G401 (cell line): ENCODE data around the gene ZNF142. TPM values are rescaled to one million over a fixed set of nuclear protein-coding genes. Genes with fewer than 3 reads are reported as not detected.

ENCODE experiments used
- DNase-seq: peaks from one replicate; pipeline ENCODE4 v3.0.0-alpha.2; 2015; ENCODE audit warnings: low spot score
- in situ Hi-C: cut with HindIII; loops from 2 replicates; pipeline ENCODE4 v1.10.0; 2016; ENCODE audit warnings: low sequenced_read_pairs, mixed read lengths
- total RNA-seq: library from RNA; depleted of rRNA; stranded (reverse); fragments of >200 nt; shearing (Covaris generic); gene quantifications from 2 replicates; pipeline ENCODE4 v1.2.3, GENCODE V29; 2014; rRNA removed

Gene ZNF142
- total RNA-seq, 1 experiment from 2014 or later = 4.4 TPM

GRCh38 chr2:218615868-218616315 lies 43.5 kb downstream of the ZNF142 start:
- in situ Hi-C loops = no loop called here
- DNase-seq = no peak

GRCh38 chr2:218607436-218608115 lies 51.8 kb downstream of the ZNF142 start, which contains the start of gene PLCD4:
Gene PLCD4 (plus strand): TSS chr2:218607899. CDS start chr2:218615740, 7,841 bp downstream.
- in situ Hi-C loops = no loop called here
- DNase-seq = peak; percentile 21

GRCh38 chr2:218605432-218605831 lies 54.0 kb downstream of the ZNF142 start:
- in situ Hi-C loops = no loop called here
- no peak for DNase-seq

Other genes starting within 250 kb of the ZNF142 start
- gene VIL1, start 240.5 kb downstream of the ZNF142 start, total RNA-seq = not detected in 2 replicates
- gene USP37, start 91.3 kb downstream of the ZNF142 start, total RNA-seq = 10.7 and 25.6 TPM in 2 replicates
- 85.2 and 92.8 TPM in 2 replicates for gene CNOT9, start 90.8 kb downstream of the ZNF142 start, total RNA-seq
- gene PLCD4, start 51.7 kb downstream of the ZNF142 start, total RNA-seq = 1.2 and 1.3 TPM in 2 replicates
- 19.4 and 47.4 TPM in 2 replicates for gene BCS1L, start 60 bp upstream of the ZNF142 start, total RNA-seq
- 35.6 and 48.6 TPM in 2 replicates for gene RNF25, start 12.4 kb upstream of the ZNF142 start, total RNA-seq
- gene STK36, start 12.5 kb upstream of the ZNF142 start, total RNA-seq = 14.4 and 22.9 TPM in 2 replicates
- gene TTLL4, start 51.2 kb upstream of the ZNF142 start, total RNA-seq = 6.3 and 9.7 TPM in 2 replicates
- not detected in 2 replicates for gene CYP27A1, start 122.5 kb upstream of the ZNF142 start, total RNA-seq
- not detected in 2 replicates for gene PRKAG3, start 172.2 kb upstream of the ZNF142 start, total RNA-seq
- 0.14 TPM in 1 of 2 replicates, not detected in the other for gene WNT6, start 200.2 kb upstream of the ZNF142 start, total RNA-seq
- 0.12 and 1.4 TPM in 2 replicates for gene WNT10A, start 221.2 kb upstream of the ZNF142 start, total RNA-seq